SW 1271 (cell line): ENCODE measurements around the gene ZFP64.
"Not testable (repeated sequence)": the region's sequence is repeated elsewhere in the genome, so short reads cannot be mapped to it uniquely, and the experiment has no call there.

Experiments used
- DNase-seq, 2 experiments: peaks; one replicate each; lab custom pipeline; 2025; lab: John Stamatoyannopoulos, UW

ZFP64 gene

DNA sequence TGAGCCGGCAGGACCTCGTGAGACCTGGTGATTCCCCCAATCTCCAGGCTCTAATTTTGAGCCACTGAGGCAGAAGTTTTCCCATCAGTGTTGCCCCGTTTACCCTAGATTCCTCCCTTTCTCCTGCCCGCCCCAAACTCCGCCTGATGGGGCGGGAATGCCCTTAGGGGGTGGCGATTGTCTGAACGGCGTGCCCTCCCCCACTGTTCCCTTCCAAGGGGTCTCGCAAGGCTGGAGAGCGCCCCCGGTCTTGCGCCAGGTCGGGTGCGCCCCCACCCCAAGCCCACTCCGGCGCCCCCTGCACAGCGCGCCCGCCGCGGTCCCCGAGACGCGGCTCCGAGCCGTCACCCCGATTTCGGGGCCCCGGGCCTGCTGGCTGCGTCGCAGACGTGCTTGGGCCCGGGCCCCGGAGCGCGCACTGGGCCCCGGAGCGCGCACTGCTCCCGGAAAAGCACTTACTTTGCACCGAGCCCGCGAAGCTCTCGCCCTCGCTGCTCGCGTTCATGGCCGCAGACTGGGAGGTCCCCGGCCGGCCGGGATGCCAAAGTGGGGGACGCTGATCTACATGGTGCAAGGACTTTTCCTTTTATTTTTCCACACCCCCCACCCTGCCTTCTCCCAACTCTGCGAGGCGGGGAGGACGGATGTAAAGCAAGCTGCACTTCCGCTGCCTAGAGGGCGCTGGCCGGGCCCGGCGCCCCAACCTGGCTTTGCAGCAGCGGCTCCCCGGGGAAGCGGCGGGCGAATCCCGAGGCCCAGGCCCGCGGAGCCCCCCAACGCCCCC is at the start of gene ZFP64:
TSS of gene ZFP64 (minus strand) at position 648 of the 784 bp plus-strand sequence. CDS start at position 505, 143 bp downstream.
- peak; percentile 66 to 84 for DNase-seq

DNA sequence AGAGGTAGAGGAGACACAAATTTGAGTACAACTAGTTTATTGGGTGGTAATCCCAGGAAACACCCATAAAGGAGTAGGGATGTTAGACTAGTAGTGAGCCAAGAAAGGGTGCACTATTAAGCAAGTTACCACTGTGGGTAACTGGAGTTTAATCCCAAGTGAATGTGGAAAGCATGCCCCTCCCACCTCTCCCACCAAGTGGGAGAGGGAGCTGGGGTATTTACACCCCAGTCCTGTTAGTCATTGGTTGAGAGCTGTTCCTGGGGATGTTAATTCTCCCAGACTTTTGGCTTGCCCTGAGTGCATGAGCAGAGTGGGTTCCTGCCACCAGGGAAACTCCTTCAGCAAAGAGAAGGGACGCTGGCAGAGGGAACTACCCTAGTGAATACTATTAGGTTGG is 49.2 kb upstream of the ZFP64 start:
- DNase-seq, result no peak

DNA sequence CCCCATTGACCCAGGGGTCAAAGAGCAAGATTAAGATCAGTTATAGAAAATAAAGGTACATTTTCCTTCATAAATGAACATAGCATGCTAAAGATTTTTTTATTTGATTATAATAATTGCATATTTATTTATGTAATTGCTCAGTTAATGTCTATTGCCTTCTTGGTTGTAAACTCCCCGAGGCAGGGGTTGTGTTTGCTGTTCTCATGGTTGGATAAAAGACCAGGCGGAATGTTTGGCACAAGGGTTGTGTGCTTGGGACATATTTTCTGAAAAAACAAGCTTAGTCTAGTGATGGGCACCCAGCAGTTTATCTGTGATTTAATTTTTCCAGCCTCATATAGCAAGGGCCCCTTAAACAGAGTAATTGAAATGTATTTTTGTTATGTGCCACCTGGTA is 47.5 kb upstream of the ZFP64 start:
- DNase-seq, result no peak

DNA sequence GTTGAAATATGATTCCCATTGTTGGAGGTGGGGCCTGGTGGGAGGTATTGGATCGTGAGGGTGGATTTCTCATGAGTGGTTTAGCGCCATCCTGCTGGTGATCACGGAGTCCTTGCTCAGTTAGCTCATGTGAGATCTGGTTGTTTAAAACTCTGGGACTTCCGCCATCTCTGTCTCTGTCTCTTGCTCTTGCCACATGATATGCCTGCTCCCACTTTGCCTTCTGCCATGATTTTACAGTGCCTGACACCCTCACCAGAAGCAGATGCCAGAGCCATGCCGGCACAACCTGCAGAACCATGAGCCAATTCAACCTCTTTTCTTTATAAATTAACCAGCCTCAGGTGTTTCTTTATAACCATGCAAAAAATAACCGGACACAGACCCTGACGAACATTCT is 44.7 kb upstream of the ZFP64 start:
- DNase-seq, result no peak

DNA sequence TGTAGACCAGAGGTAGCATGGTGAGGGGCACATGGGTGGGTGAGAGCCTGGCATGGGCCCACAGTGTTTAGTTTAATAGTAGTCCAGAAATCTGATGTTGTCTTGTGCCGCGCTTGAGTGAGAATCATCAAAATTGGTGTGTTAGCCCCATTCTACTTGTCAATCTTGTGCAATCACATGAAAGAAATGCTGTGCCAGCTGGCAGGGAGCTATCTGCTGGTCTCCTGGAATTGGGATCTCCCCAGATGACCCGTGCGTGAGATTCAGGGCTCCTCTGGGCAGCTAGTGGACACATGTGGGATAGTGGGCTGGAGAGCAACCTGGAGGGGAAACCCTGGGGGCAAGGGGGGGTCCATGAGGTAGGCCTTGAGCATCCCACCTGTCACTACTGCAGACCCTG is 43.5 kb upstream of the ZFP64 start:
- no peak for DNase-seq

- DNase-seq, result no peak
These were observed 42.9 kb upstream of the ZFP64 start for GRCh38 chr20:52234302-52235045.

GRCh38 chr20:52231230-52231746 is 39.7 kb upstream of the ZFP64 start:
- no peak for DNase-seq

- DNase-seq, result no peak
These were observed 38.8 kb upstream of the ZFP64 start for GRCh38 chr20:52230409-52230808.

GRCh38 chr20:52229346-52229745 is 37.8 kb upstream of the ZFP64 start:
- DNase-seq, result not testable (repeated sequence)

GRCh38 chr20:52226370-52226769 is 34.8 kb upstream of the ZFP64 start:
- DNase-seq, result no peak

DNA sequence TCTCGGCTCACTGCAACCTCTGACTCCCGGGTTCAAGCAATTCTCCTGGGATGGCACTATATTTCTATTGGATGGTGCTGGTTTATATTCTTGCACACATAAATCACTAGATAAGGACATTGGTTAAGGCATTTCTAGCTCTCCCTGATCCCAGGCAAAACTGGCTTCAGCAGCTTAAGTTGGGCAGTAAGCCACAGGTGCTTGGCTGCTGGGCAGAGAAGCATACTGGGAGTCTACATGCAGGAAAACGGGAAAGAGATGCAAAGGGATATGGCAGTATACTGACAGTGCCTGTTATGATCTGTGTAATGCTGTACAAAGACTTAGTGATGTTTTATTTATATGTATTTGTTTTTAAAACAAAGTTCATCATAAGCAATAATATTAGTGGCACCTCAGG is 33.3 kb upstream of the ZFP64 start:
- DNase-seq, result no peak

GRCh38 chr20:52221362-52221761 is 29.8 kb upstream of the ZFP64 start:
- DNase-seq, result not testable (repeated sequence)

GRCh38 chr20:52220891-52221290 is 29.3 kb upstream of the ZFP64 start:
- DNase-seq, result not testable (repeated sequence)

- DNase-seq, result no peak
These were observed 27.9 kb upstream of the ZFP64 start for GRCh38 chr20:52219441-52219840.

- no peak for DNase-seq
These were observed 26.3 kb upstream of the ZFP64 start for GRCh38 chr20:52217689-52218395.

DNA sequence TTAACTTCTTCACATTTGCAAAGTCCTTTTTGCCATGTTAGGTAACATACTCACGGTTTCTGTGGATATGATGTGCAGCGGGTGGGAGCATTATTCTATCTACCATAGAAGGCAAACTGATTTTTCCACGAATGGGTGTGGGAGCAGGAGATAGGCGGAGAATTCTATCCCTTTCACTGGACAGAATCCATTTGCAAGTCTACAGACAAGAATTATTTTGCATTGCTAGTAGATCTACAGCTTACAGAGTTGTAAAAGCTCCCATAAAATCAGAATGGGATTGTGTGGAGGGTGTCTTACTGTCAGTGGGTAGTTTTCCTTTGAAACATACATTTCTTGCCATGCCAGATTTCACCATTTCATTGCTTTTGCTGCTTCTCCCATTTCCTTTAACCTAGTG is 22.4 kb upstream of the ZFP64 start:
- DNase-seq, result no peak

DNA sequence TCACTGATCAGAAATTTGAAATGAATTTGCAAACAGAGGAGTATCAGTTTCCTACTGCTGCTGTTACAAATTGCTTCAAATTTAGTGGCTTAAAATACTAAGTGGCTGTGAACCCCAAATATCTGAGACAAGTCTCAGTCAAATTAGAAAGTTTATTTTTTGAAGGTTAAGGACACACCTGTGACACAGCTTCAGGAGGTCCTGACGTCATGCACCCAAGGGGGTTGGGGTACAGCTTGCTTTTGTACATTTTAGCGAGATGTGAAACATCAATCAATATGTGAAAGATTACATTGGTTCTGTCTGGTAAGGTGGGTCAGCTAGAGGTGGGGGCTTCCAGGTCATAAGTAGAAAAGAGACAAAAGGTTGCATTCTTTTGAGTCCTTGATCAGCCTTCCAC is 21.4 kb upstream of the ZFP64 start:
- DNase-seq, result no peak

DNA sequence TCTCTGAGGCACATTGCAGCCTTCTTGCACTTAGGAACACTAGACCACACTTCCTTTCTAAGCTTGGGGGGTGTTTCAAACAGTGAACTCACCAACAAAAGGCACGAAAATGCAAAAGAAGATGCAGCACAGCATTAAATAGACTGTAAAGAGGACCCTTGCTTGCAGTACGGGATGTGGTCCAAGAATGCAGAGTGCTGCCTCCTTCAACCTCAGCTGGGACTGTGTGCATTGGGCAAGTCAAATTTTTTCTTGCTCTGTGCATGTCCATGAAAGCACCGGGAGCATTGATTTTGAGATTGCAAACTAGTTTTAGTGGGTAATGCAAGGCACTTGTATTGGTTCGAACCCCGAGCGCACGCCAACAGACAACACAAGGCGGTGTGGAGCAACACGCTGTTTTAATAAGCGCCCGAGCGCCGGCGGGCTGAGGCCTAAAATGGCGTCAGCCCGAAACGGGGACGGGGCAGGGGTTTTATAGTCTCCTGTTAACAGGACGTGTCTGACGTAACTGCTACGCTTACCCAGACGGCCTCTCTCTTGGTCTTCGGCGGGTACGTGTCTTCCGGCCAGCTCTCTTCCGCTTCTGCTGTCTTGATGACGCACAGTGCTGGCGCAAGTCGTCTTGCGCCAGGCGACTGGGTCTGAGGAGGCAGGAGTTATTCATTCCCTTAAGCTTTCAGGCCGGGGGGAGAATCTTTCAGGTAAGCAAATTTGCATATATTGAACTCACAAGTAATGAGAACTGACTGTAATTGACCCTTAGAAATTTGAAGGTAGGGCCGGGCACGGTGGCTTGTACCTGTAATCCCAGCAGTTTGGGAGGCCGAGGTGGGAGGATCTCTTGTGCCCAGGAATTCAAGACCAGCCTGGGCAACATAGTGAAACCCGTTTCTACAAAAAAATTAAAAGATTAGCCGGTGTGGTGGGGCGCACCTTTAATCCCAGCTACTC is 18.7 kb upstream of the ZFP64 start:
- DNase-seq, result no peak

DNA sequence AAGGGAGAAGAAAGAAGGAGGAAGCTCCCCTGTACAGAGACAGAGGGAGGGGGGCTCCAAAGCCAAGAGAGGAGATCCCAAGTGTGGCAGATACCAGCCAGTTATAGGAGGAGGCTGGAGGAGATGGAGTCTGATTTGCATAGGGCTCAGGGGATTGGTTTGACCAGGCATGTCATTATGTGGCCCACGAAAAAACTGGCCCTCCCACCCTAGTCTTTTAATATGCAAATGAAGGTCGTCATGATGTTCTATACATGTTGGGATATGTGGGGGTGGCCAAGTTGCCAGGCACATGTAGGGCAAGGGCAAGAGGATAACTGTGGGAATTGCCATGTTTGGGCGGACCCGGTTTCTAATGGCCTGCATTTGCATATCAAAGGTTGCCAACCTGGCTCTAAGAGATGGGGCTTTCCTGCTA is 17.6 kb upstream of the ZFP64 start:
- no peak for DNase-seq

GRCh38 chr20:52207020-52207810 is 15.6 kb upstream of the ZFP64 start:
- DNase-seq, result no peak

DNA sequence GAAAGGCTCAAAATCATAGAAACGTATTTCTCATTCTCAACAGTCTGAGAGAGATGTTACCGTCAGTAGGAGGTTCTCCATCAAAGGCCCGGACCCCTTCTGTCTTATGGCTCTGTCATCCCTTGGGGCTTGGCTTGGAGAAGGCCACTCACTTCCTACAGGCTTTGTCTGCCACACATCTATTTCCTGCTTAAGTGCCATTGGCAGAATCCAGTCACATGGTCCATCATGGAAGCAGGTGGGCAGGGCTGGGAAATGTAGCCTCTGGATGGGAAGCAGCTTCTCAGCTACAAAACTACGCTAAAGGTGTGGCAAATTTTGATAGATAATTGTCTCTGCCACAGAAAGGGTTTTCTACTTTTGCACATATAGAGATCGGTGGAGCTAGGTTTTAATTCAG is 12.6 kb upstream of the ZFP64 start:
- no peak for DNase-seq
